Transverse colon (tissue), 4 donors: ENCODE data around the gene SYCP2. TPM values are rescaled to one million over a fixed set of nuclear protein-coding genes. Genes with fewer than 3 reads are reported as not detected.

ENCODE experiments used
- DNase-seq: peaks from one replicate; pipeline ENCODE4 v3.0.0-alpha.2; 2019
- H3K27ac ChIP-seq, 4 donors: fragments of 200-600 bp; sonication (generic); 2 replicates each; pipeline ENCODE4 v1.5.1; 2016 to 2018; ENCODE audit warnings: inconsistent platforms in 4 of 4
- H3K27me3 ChIP-seq: fragments of 200-600 bp; sonication (generic); 2 replicates; pipeline ENCODE4 v1.5.1; 2017; ENCODE audit warnings: inconsistent platforms
- H3K36me3 ChIP-seq, 4 donors: fragments of 200-600 bp; sonication (generic); 2 replicates each; pipeline ENCODE4 v1.5.1; 2017 to 2019; ENCODE audit warnings: inconsistent platforms in 4 of 4
- H3K4me1 ChIP-seq, 4 donors: fragments of 200-600 bp; sonication (generic); 2 replicates each; pipeline ENCODE4 v1.5.1; 2017 to 2020; ENCODE audit warnings: inconsistent platforms in 4 of 4
- H3K4me3 ChIP-seq, 4 donors: fragments of 200-600 bp; sonication (generic); 1 replicate in 1 of 4; 2 replicates in 3 of 4; pipeline versions ENCODE4 v1.5.1 to v1.6.1; 2017 to 2019; ENCODE audit warnings: inconsistent platforms in 4 of 4
- H3K9me3 ChIP-seq, 2 donors: fragments of 200-600 bp; sonication (generic); 2 replicates each; pipeline ENCODE4 v1.5.1; 2017 to 2019; ENCODE audit warnings: inconsistent platforms in 2 of 2
- EP300 ChIP-seq: sonication (generic); formaldehyde crosslinking; IDR thresholded peaks from one replicate; pipeline ENCODE4 v1.6.1; 2017; ENCODE audit warnings: antibody characterized with exemption, low read depth
- POLR2A ChIP-seq: fragments of 450-650 bp; IDR thresholded peaks from one replicate; pipeline ENCODE4 v1.6.1; 2016; ENCODE audit warnings: antibody characterized with exemption, mild to moderate bottlenecking, moderate library complexity
- POLR2AphosphoS5 ChIP-seq, 3 donors: sonication (generic); formaldehyde crosslinking; IDR thresholded peaks; one replicate each; pipeline ENCODE4 v1.6.1; 2016; ENCODE audit warnings: antibody characterized with exemption in 3 of 3
- WGBS, 2 donors: methylation state at CpG; one replicate each; pipeline ENCODE4 v1.1.5; 2018; ENCODE audit warnings: low coverage in 1 of 2; 5-methylcytosine and 5-hydroxymethylcytosine counted together
- in situ Hi-C, 4 donors: fragments of 200-750 bp; cut with MboI; loops; one replicate each; pipeline versions ENCODE4 v1.15.0 to v1.15.1; 2017; ENCODE audit warnings: low sequenced_read_pairs in 3 of 4, low pct_ligation_motif_present in 1 of 4, low pct_unique_long_range_greater_than_20kb in 1 of 4
- intact Hi-C: fragments of 100-400 bp; cut with DNase I; formaldehyde crosslinking; loops from one replicate; pipeline ENCODE4 v1.15.1; 2023; ENCODE audit warnings: low total_unique reads
- total RNA-seq, 4 donors: library from RNA; depleted of rRNA; stranded (reverse); fragments of >200 nt; gene quantifications; one replicate each; pipeline ENCODE4 v1.1.0, GENCODE V29; 2016
- TF ChIP-seq, protein P1 (sequence below), 5 experiments: fragments of 200-600 bp in 3 of 5; fragments of 450-650 bp in 2 of 5; sonication (generic) in 3 of 5; IDR thresholded peaks; 1 replicate in 2 of 5; 2 replicates in 3 of 5; pipeline ENCODE4 v1.5.1; 2016 to 2017; ENCODE audit warnings: antibody characterized with exemption in 5 of 5, inconsistent platforms in 3 of 5, mild to moderate bottlenecking in 2 of 5, moderate library complexity in 1 of 5

Gene SYCP2
- total RNA-seq, 4 donors from 2014 or later, result 0.82 to 1.1 TPM; not detected in 2

DNA sequence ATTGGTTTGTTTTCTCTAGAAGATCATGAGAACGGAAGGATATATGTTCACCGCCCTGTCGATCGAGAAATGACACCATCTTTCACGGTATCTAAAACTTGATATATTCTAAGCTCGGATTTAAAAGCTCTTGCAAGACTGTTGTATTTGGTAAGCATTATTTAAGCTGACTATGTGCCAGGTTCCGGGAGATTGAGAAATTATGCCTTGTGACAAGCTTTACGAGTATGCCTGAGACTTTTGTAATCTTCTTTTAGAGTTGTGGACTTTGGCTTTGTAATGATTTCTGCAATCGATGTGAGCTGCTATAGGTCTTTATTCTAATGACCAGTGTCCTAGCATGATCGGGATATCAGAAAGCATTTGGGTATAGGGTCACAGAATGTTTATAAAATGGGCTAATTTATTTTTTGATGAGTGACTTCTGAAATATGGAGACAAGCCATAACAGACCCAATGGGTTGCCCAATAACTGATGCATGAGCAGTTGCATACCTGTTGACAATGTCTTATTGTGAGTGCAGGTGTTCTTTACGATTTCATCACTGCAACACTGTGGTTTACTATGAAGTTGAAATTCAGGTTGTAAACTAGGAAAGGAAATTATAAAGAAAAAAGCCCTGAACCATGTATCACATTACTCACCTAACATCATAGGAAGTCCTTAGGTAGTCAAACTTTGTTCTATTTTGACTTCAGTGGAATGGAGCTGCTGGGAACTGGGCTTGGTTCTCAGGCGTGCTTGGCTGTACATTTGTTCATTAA is 38.8 kb upstream of the SYCP2 start:
- in situ Hi-C loops, result no loop called here
- Histone ChIP-seq H3K27me3 (no peaks in the 10 kb centered on the region), H3K4me1 (peaks cover 0 to 5% (median 2%) of the 10 kb centered on the region in 4 donors), H3K36me3 (no peaks in the 10 kb centered on the region), H3K27ac (no peak overlapping the region), H3K4me3 (no peak overlapping the region), H3K9me3 (no peaks in the 10 kb centered on the region)
- DNase-seq, result no peak
- intact Hi-C loops, result no loop called here
- TF ChIP-seq, protein P1, sequence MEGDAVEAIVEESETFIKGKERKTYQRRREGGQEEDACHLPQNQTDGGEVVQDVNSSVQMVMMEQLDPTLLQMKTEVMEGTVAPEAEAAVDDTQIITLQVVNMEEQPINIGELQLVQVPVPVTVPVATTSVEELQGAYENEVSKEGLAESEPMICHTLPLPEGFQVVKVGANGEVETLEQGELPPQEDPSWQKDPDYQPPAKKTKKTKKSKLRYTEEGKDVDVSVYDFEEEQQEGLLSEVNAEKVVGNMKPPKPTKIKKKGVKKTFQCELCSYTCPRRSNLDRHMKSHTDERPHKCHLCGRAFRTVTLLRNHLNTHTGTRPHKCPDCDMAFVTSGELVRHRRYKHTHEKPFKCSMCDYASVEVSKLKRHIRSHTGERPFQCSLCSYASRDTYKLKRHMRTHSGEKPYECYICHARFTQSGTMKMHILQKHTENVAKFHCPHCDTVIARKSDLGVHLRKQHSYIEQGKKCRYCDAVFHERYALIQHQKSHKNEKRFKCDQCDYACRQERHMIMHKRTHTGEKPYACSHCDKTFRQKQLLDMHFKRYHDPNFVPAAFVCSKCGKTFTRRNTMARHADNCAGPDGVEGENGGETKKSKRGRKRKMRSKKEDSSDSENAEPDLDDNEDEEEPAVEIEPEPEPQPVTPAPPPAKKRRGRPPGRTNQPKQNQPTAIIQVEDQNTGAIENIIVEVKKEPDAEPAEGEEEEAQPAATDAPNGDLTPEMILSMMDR (IDR thresholded peaks at IDR 0.05), result no peak
- TF ChIP-seq EP300 (no peak), POLR2AphosphoS5 (IDR thresholded peaks at IDR 0.05) (no peak), POLR2A (no peak)
- 58 to 63% methylated on average over 12 of the region's 12 CpGs for WGBS, 2 donors

DNA sequence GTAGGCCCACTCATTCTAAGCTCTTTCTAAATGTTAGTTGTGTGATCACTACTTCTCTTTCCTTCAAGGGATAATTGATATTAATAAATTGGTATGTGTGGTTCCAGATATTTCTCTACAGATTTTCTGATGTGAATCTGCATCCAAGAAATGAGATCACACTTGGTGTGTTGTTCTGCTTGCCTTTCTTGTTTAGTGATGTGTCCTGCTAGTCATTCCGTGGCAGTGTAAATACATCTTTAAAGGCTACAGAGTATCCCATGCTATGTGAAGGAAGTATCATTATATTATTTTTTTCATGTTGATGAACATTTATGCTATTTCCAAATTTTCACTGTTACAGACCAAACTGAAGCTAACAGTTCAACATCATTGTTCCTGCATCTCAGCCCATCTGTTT is 38.0 kb upstream of the SYCP2 start:
- Histone ChIP-seq H3K4me1 (peaks cover 0 to 5% (median 2%) of the 10 kb centered on the region in 4 donors), H3K4me3 (no peak overlapping the region), H3K9me3 (no peaks in the 10 kb centered on the region), H3K27ac (no peak overlapping the region), H3K27me3 (no peaks in the 10 kb centered on the region), H3K36me3 (no peaks in the 10 kb centered on the region)
- TF ChIP-seq POLR2AphosphoS5 (IDR thresholded peaks at IDR 0.05), result no peak
- TF ChIP-seq EP300, result no peak
- TF ChIP-seq POLR2A, result no peak
- TF ChIP-seq, protein P1 (IDR thresholded peaks at IDR 0.05), result no peak
- WGBS, 2 donors, result 71 to 81% methylated on average over 1 of the region's 1 CpG
- no peak for DNase-seq
- in situ Hi-C loops (no loop called here), intact Hi-C loops (no loop called here)

DNA sequence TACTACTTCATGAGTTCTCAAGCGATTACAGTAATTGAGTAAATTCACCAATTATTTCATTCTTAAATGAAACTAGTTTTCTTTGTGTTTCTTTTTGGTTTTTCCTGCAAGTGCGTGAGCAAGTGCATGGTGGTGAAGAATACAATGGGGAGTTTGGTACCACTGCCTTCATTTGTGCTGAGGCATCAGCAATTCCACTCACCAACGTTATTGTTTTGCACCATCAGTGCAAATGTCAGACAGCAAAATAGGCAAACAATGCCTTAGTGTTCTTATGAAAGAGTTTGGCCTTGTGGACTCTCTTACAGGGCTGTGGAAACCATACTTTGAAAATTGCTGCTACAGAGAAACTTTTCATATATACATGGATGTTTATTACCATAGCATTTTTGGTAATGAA is 33.0 kb upstream of the SYCP2 start:
- in situ Hi-C loops, result no loop called here
- Histone ChIP-seq H3K9me3 (no peaks in the 10 kb centered on the region), H3K36me3 (no peaks in the 10 kb centered on the region), H3K27me3 (no peaks in the 10 kb centered on the region), H3K4me3 (no peak overlapping the region), H3K4me1 (peaks cover 0 to 3% (median 0%) of the 10 kb centered on the region in 4 donors), H3K27ac (no peak overlapping the region)
- intact Hi-C loops, result no loop called here
- TF ChIP-seq POLR2A, result no peak
- TF ChIP-seq, protein P1 (IDR thresholded peaks at IDR 0.05), result no peak
- TF ChIP-seq EP300, result no peak
- no peak for TF ChIP-seq POLR2AphosphoS5 (IDR thresholded peaks at IDR 0.05)
- 77 to 79% methylated on average over 3 of the region's 3 CpGs for WGBS, 2 donors
- no peak for DNase-seq

DNA sequence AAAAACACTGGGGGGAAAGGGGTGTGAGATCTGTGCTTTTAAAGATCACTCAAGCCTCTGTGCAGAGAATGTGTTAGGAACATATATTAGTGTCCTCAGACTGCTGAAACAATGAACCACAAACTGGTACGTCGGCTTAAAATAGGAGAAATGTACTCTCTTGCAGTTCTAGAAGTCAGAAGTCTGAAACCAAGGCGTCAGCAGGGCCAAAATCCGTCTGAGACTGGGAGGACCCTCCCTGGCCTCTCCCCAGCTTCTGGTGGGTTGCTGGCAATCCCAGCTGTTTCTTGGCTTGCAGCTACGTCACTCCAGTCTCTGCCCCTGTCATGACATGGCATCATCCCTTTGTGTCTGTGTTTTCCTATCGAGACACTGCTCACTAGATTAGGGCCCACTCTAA is 28.7 kb upstream of the SYCP2 start:
- no peaks in the 10 kb centered on the region for H3K27me3 ChIP-seq
- H3K9me3 ChIP-seq, result no peaks in the 10 kb centered on the region
- no peak overlapping the region for H3K4me3 ChIP-seq
- no peak for DNase-seq
- WGBS, 2 donors, result 69 to 85% methylated on average over 6 of the region's 6 CpGs
- TF ChIP-seq POLR2AphosphoS5 (IDR thresholded peaks at IDR 0.05), result no peak
- TF ChIP-seq EP300, result no peak
- TF ChIP-seq POLR2A, result no peak
- TF ChIP-seq, protein P1 (IDR thresholded peaks at IDR 0.05), result no peak
- in situ Hi-C loops, result no loop called here
- no peaks in the 10 kb centered on the region for H3K36me3 ChIP-seq
- intact Hi-C loops, result no loop called here
- H3K4me1 ChIP-seq, result peaks cover 0 to 2% (median 0%) of the 10 kb centered on the region in 4 donors
- H3K27ac ChIP-seq, result no peak overlapping the region
